GM19240 (cell line): ENCODE measurements around the gene L1TD1.
"Not testable (repeated sequence)": the region's sequence is repeated elsewhere in the genome, so short reads cannot be mapped to it uniquely, and the experiment has no call there.

Source experiments
- DNase-seq: peaks from one replicate; pipeline ENCODE4 v3.0.0; 2011; ENCODE audit warnings: low spot score; ENCODE audit not compliant: insufficient read length

The L1TD1 gene

GRCh38 chr1:62237361-62237760 lies 42.7 kb downstream of the L1TD1 start:
- DNase-seq: no peak

GRCh38 chr1:62237950-62238374 lies 43.3 kb downstream of the L1TD1 start:
- no peak for DNase-seq

DNA sequence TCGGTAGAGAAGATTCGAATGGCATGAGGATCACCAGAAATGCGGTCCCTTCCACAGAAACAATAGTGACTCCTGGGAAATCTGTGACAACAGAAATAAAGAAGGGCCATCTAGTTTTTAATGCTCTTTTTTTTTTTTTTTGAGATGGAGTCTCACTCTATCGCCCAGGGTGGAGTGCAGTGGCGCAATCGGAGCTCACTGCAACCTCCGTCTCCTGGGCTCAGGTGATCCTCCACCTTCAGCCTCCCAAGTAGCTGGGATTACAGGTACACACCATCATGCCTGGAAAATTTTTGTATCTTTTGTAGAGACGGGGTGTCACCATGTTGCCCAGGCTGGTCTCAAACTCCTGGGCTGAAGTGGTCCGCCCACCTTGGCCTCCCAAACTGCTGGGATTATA lies 43.9 kb downstream of the L1TD1 start:
- DNase-seq: no peak

- not testable (repeated sequence) for DNase-seq
Measured at GRCh38 chr1:62239652-62240403, 45.2 kb downstream of the L1TD1 start.

- no peak for DNase-seq
Measured at GRCh38 chr1:62240651-62241370, 46.2 kb downstream of the L1TD1 start.

GRCh38 chr1:62241371-62242131 lies 46.9 kb downstream of the L1TD1 start:
- no peak for DNase-seq

DNA sequence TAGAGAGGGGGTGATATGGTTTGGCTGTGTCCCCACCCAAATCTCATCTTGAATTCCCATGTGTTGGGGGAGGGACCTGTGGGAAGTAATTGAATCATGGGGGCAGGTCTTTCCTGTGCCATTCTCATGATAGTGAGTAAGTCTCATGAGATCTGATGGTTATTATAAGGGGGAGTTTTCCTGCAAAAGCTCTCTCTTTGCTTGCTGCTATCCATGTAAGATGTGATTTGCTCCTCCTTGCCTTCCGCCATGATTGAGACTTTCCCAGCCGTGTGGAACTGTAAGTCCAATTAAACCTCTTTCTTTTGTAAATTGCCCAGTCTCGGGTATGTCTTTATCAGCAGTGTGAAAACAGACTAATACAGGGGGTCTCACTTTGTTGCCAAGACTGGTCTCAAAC lies 49.7 kb downstream of the L1TD1 start:
- DNase-seq: not testable (repeated sequence)

DNA sequence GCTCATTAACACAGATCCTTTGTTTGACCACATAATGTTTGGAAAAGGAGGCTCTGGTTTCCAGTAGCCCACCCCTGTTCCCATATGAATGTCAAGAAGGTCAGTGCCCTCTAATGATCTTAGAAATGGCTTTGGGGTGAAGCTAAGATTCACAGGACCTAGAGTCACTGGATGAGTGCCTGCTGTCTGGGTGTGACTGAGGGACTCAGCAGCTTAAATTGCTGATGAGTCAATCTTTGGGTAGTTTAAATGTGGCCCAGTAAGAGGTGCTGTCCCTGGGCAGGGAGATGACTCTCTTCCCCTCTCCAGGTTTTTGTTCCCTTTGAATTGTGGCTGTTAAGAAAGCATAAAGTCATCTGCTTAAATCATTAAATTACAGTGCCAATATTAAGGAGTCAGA lies 50.6 kb downstream of the L1TD1 start:
- no peak for DNase-seq

- DNase-seq: no peak
Measured at GRCh38 chr1:62247391-62248168, 52.9 kb downstream of the L1TD1 start.

DNA sequence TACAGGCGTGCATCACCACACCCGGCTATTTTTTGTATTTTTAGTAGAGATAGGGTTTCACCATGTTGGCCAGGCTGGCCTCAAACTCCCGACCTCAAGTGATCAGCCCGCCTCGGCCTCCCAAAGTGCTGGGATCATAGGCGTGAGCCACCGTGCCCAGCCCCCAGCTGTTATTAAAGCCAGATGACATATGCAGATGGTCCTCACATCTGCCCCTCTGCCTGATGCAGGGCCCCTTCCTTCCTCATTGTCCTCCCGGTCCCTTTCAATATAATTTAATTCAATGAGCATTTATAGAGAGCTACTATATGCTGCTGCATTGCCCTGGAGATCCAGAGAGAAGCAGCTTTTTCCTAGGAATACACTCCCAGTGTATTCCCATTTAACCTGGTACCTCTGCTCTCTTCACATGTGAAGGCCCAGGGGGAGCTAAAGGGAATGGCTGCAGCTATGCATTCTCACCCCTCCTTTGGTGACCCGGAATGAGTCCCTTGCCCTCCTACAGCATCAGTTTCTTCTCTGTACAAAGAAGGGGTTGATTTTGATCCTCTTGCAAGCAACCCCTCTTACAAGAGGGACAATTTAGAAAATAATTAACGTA lies 55.6 kb downstream of the L1TD1 start:
- DNase-seq: no peak

GRCh38 chr1:62259551-62259950 lies 64.9 kb downstream of the L1TD1 start:
- no peak for DNase-seq

GRCh38 chr1:62260688-62261087 lies 66.0 kb downstream of the L1TD1 start:
- DNase-seq: no peak
